NCI-H2227 (cell line): ENCODE results near the gene ATP6V1C2.

Experiments used
- DNase-seq: peaks from one replicate; lab custom pipeline; 2025; ENCODE audit not compliant: unreplicated experiment; lab: John Stamatoyannopoulos, UW

ATP6V1C2 gene

DNA sequence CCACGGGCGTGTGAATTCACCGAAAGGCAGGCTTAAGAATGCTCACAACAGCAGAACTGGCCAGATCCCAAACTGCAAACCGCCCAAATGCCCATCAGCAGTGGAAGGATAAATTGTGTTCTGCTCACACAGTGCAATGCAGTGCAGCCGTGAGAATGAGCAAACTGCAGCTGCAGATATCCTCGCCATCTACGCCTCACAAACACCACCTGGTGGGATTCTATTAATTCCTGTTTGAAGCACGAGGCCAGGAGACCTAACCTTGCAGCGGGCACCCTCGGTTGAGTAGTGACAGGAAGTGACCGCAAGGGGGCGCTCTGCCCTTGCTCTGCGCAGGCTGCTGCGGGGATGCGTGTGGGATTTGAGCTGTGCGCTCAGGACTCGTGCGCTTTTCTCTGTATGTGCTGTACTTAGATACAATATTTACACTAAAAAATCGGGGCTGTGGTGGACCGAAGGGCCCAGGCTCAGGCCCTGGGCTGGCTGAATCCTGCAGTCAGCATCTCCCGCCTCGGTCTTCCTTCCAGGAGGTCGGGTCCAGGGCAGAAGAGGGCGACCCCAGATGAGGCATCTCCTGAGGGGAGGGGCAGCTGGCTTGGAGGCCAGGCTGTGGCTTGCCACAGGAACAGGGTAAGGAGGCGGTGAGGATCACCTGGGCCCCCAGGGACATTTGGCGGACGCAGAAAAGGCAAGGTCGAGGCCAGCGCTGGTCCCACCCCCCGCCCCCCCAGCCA, 110.9 kb downstream of the ATP6V1C2 start:
- DNase-seq = peak; percentile 91

DNA sequence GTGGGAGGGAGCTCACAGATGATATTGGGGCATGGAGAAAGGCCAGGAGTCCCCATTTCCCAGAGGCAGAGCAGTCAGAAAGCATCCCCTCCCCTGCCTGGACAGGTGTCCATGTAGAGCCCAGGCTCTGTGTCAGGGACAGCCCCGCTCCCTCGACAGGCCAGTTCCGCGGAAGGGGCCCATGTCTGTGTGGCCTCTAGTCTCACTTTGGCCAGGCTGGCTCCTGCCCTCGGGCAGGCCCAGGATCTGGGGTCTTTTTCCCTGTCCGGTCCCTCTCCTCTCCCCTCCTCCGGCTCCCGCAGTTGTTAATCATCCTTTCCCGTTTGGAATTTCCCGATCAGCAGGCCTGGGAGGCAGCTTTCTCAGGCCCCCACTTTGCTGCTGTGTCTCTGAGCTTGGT, 111.6 kb downstream of the ATP6V1C2 start:
- no peak for DNase-seq

DNA sequence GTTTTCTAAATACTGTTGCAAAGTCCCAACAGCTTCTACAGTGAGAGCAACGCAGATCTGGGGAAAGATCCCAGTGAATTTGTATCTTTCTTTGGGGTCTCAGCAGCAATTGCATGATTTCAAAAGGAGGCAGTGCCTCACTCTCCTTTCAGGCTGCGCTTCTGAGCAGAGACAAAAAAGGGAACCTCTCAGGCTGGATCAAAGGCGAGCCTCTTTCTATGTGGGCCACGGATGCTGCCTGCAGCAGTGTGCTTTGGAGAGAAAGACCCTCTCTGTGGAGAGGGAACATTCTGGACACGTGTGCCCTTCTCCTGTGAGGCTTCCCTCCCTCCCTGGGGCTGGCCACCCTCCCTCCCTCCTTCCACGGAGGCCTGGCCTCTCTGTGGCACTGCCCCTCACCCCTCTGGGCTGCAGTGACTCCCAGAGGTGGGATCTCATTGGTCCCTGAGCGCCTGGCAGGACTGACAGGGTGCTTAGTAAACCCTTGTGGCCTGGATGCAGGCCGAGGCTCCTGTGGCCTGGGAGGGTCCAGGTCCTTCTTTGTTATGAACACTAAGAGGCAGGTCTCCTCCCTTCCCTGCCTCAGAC, 112.7 kb downstream of the ATP6V1C2 start:
- no peak for DNase-seq
